Gastrocnemius medialis (tissue), 4 donors: ENCODE results near the gene SLC35B4.

ENCODE experiments used
- POLR2A ChIP-seq, 2 donors: fragments of 450-650 bp; IDR thresholded peaks; one replicate each; pipeline ENCODE4 v1.6.1; 2017; ENCODE audit warnings: antibody characterized with exemption in 2 of 2, mild to moderate bottlenecking in 2 of 2, moderate library complexity in 2 of 2
- TF ChIP-seq, protein P1 (sequence below), 5 experiments: fragments of 450-650 bp in 3 of 5; fragments of 200-600 bp in 2 of 5; sonication (generic) in 2 of 5; IDR thresholded peaks in 4 of 5; conservative IDR thresholded peaks in 1 of 5; 1 replicate in 4 of 5; 2 replicates in 1 of 5; pipeline ENCODE4 v1.5.1; 2016 to 2019; ENCODE audit warnings: antibody characterized with exemption in 5 of 5, mild to moderate bottlenecking in 3 of 5, moderate library complexity in 3 of 5

- TF ChIP-seq, protein P1, sequence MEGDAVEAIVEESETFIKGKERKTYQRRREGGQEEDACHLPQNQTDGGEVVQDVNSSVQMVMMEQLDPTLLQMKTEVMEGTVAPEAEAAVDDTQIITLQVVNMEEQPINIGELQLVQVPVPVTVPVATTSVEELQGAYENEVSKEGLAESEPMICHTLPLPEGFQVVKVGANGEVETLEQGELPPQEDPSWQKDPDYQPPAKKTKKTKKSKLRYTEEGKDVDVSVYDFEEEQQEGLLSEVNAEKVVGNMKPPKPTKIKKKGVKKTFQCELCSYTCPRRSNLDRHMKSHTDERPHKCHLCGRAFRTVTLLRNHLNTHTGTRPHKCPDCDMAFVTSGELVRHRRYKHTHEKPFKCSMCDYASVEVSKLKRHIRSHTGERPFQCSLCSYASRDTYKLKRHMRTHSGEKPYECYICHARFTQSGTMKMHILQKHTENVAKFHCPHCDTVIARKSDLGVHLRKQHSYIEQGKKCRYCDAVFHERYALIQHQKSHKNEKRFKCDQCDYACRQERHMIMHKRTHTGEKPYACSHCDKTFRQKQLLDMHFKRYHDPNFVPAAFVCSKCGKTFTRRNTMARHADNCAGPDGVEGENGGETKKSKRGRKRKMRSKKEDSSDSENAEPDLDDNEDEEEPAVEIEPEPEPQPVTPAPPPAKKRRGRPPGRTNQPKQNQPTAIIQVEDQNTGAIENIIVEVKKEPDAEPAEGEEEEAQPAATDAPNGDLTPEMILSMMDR (IDR thresholded peaks at IDR 0.05 in 4 of 5, conservative IDR thresholded peaks at IDR 0.05 in 1 of 5) = no peak
- TF ChIP-seq POLR2A (IDR thresholded peaks at IDR 0.05) = no peak
These were observed 60.9 kb downstream of the SLC35B4 start for GRCh38 chr7:134255814-134256213.
